Suprapubic skin (tissue), 4 donors: ENCODE data around the gene IQGAP3. TPM values are rescaled to one million over a fixed set of nuclear protein-coding genes. Genes with fewer than 3 reads are reported as not detected.
A peak's percentile ranks its signal among the peaks of the same experiment; 100 is the strongest.

Experiments
- DNase-seq, 2 donors: peaks; one replicate each; pipeline ENCODE4 v3.0.0-alpha.2; 2019; ENCODE audit warnings: low spot score in 2 of 2
- H3K27ac ChIP-seq: fragments of 200-600 bp; sonication (generic); one replicate; pipeline ENCODE4 v1.5.1; 2019
- H3K27me3 ChIP-seq: fragments of 200-600 bp; sonication (generic); one replicate; pipeline ENCODE4 v1.5.1; 2019
- H3K36me3 ChIP-seq: fragments of 200-600 bp; sonication (generic); one replicate; pipeline ENCODE4 v1.5.1; 2019
- H3K4me1 ChIP-seq: fragments of 200-600 bp; sonication (generic); one replicate; pipeline ENCODE4 v1.5.1; 2019
- H3K4me3 ChIP-seq: fragments of 200-600 bp; sonication (generic); one replicate; pipeline ENCODE4 v1.5.1; 2019; ENCODE audit warnings: mild to moderate bottlenecking
- H3K9me3 ChIP-seq: fragments of 200-600 bp; sonication (generic); one replicate; pipeline ENCODE4 v1.5.1; 2019
- EP300 ChIP-seq: sonication (generic); formaldehyde crosslinking; IDR thresholded peaks from one replicate; pipeline ENCODE4 v1.6.1; 2017; ENCODE audit warnings: antibody characterized with exemption
- POLR2A ChIP-seq, 2 donors: fragments of 450-650 bp; IDR thresholded peaks; one replicate each; pipeline ENCODE4 v1.6.1; 2017; ENCODE audit warnings: antibody characterized with exemption in 2 of 2, mild to moderate bottlenecking in 2 of 2, moderate library complexity in 2 of 2
- POLR2AphosphoS5 ChIP-seq, 3 donors: sonication (generic); formaldehyde crosslinking; IDR thresholded peaks; one replicate each; pipeline ENCODE4 v1.6.1; 2017; ENCODE audit warnings: antibody characterized with exemption in 3 of 3
- WGBS: methylation state at CpG from one replicate; pipeline ENCODE4 v1.1.5; 2018; 5-methylcytosine and 5-hydroxymethylcytosine counted together
- total RNA-seq, 4 donors: library from RNA; depleted of rRNA; stranded (reverse); fragments of >200 nt; gene quantifications; one replicate each; pipeline ENCODE4 v1.1.0, GENCODE V29; 2016
- TF ChIP-seq, protein P1 (sequence below), 2 donors: fragments of 200-600 bp in 1 of 2; fragments of 450-650 bp in 1 of 2; sonication (generic) in 1 of 2; IDR thresholded peaks; one replicate each; pipeline ENCODE4 v1.5.1; 2016 to 2019; ENCODE audit warnings: antibody characterized with exemption in 2 of 2, mild to moderate bottlenecking in 1 of 2, moderate library complexity in 1 of 2

IQGAP3 gene, protein sequence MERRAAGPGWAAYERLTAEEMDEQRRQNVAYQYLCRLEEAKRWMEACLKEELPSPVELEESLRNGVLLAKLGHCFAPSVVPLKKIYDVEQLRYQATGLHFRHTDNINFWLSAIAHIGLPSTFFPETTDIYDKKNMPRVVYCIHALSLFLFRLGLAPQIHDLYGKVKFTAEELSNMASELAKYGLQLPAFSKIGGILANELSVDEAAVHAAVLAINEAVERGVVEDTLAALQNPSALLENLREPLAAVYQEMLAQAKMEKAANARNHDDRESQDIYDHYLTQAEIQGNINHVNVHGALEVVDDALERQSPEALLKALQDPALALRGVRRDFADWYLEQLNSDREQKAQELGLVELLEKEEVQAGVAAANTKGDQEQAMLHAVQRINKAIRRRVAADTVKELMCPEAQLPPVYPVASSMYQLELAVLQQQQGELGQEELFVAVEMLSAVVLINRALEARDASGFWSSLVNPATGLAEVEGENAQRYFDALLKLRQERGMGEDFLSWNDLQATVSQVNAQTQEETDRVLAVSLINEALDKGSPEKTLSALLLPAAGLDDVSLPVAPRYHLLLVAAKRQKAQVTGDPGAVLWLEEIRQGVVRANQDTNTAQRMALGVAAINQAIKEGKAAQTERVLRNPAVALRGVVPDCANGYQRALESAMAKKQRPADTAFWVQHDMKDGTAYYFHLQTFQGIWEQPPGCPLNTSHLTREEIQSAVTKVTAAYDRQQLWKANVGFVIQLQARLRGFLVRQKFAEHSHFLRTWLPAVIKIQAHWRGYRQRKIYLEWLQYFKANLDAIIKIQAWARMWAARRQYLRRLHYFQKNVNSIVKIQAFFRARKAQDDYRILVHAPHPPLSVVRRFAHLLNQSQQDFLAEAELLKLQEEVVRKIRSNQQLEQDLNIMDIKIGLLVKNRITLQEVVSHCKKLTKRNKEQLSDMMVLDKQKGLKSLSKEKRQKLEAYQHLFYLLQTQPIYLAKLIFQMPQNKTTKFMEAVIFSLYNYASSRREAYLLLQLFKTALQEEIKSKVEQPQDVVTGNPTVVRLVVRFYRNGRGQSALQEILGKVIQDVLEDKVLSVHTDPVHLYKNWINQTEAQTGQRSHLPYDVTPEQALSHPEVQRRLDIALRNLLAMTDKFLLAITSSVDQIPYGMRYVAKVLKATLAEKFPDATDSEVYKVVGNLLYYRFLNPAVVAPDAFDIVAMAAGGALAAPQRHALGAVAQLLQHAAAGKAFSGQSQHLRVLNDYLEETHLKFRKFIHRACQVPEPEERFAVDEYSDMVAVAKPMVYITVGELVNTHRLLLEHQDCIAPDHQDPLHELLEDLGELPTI (N-terminal part only)
- 1 to 10 TPM; 2.2 to 5.7 (median 4.5) TPM for total RNA-seq

DNA sequence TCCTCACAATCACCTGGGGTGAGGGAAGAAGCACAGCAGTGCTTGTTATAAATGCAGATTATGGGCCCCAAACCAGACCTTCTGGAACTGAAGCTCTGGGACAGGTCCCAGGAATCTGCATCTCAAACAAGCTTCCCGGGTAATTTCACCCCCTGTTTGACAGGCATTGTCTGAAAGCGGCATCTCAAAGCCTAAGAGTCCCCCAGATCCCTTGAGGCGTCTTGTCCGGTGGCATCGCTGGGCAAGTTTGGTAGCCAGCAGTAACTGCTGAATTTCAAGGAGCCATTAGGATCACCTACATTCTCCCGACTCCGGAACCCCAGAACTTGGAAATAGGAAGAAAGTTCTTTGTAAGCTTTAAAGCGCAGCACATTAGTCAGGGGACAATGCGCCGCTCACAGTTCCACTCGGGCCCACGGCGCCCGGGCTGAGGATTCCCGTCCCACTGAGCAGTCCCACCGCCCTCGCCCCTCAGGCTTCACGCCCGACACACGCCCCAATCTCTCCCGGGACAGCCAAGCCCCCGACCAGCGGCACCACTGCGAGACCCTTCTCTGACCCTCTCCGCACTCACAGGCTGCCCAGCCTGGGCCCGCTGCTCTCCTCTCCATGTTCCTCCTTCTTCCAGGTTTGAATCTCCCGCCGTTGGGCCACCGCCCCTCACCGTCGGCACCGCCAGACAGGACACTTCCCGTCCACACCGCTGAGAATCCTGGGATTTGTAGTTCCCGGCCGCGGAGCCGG, at the start of gene IQGAP3:
IQGAP3 (minus strand) TSS at position 647 of the 744 bp plus-strand sequence; CDS start at position 611, 36 bp downstream.
- Histone ChIP-seq H3K4me3 (peak within 1 kb of the TSS; percentile 55), H3K27me3 (no peaks in the 10 kb centered on the region), H3K27ac (no peak within 1 kb of the TSS), H3K4me1 (peaks cover 14% of the 10 kb centered on the region), H3K36me3 (no peaks in the 10 kb centered on the region), H3K9me3 (no peaks in the 10 kb centered on the region)
- peak in 1 of 3 donors; percentile 82 for TF ChIP-seq POLR2AphosphoS5 (IDR thresholded peaks at IDR 0.05)
- TF ChIP-seq, protein P1, sequence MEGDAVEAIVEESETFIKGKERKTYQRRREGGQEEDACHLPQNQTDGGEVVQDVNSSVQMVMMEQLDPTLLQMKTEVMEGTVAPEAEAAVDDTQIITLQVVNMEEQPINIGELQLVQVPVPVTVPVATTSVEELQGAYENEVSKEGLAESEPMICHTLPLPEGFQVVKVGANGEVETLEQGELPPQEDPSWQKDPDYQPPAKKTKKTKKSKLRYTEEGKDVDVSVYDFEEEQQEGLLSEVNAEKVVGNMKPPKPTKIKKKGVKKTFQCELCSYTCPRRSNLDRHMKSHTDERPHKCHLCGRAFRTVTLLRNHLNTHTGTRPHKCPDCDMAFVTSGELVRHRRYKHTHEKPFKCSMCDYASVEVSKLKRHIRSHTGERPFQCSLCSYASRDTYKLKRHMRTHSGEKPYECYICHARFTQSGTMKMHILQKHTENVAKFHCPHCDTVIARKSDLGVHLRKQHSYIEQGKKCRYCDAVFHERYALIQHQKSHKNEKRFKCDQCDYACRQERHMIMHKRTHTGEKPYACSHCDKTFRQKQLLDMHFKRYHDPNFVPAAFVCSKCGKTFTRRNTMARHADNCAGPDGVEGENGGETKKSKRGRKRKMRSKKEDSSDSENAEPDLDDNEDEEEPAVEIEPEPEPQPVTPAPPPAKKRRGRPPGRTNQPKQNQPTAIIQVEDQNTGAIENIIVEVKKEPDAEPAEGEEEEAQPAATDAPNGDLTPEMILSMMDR (IDR thresholded peaks at IDR 0.05) = no peak
- peak; percentile 86 to 89 for DNase-seq
- WGBS = under 1% methylated on average over 27 of the region's 38 CpGs

DNA sequence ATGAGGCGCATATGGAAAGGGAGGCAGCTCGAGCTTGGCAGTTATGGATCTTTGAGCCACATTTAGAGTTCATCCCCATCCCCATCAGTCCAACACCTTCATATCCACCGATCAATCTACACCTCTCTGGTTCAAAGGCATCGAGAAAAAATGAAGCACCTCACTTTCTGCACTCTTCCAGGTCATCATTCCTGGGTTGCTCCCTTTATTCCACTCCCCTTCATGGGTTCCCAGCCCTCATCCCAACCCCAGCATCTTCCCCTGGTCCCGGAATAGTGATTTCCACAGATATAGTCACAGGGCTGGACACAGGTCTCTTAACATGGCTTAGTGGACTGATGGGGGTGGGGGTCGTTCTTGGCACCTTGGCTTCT, 47.2 kb upstream of the IQGAP3 start:
- peaks cover 69% of the 10 kb centered on the region for H3K27me3 ChIP-seq
- no peak for TF ChIP-seq POLR2A (IDR thresholded peaks at IDR 0.05)
- no peak for TF ChIP-seq EP300
- TF ChIP-seq POLR2AphosphoS5 (IDR thresholded peaks at IDR 0.05) = no peak
- TF ChIP-seq, protein P1 (IDR thresholded peaks at IDR 0.05) = no peak
- H3K4me3 ChIP-seq = no peak overlapping the region
- peaks cover 10% of the 10 kb centered on the region for H3K4me1 ChIP-seq
- WGBS = 21% methylated on average over 6 of the region's 6 CpGs
- DNase-seq = no peak
- H3K36me3 ChIP-seq = no peaks in the 10 kb centered on the region
- H3K9me3 ChIP-seq = no peaks in the 10 kb centered on the region
- no peak overlapping the region for H3K27ac ChIP-seq

DNA sequence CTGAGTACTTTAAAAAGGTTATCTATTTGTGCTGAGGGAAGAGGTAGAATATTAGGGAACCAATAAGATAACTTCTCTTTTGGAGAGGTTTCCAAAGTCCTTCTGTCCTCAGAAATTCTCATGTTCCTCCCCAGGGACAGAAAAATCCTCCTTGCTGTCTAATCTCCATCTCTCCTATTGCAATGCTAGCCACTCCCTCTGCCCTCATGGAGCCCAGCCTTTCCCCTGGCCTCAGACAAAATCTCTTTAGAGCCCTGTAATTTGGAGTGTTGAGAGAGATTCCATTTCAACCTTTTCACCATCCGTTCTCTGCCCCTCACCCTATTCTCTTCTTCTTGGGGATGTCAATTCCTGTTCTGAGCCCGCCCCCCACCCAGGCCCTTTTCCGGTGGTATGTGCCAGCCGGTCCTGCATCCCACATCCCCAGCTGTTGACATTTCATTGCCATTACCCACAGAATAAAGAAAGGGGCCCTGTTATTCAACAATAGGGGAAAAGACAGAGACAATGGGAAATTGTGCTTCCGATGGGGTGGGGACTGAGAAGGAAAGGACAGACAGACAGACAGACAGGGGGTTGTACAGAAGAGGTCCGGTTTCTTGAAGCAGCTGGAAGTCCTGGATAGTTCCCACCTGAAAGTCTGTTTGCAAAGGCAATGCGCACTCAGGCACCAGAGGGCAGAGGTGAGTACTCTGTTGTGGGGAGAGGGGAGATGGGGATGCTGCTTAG, 46.7 kb upstream of the IQGAP3 start, which contains the start of gene HAPLN2:
HAPLN2 (plus strand) TSS at position 563 of the 729 bp plus-strand sequence. CDS start 4,076 bp downstream, outside the sequence.
- no peak for DNase-seq
- H3K4me1 ChIP-seq = peaks cover 4% of the 10 kb centered on the region
- H3K27ac ChIP-seq = no peak within 1 kb of the TSS
- TF ChIP-seq, protein P1 (IDR thresholded peaks at IDR 0.05) = peak in 1 of 2 donors; percentile 22
- TF ChIP-seq EP300 (no peak), POLR2A (IDR thresholded peaks at IDR 0.05) (no peak), POLR2AphosphoS5 (IDR thresholded peaks at IDR 0.05) (no peak)
- no peak within 1 kb of the TSS for H3K4me3 ChIP-seq
- peaks cover 64% of the 10 kb centered on the region for H3K27me3 ChIP-seq
- WGBS = 8% methylated on average over 7 of the region's 7 CpGs
- no peaks in the 10 kb centered on the region for H3K36me3 ChIP-seq
- H3K9me3 ChIP-seq = no peaks in the 10 kb centered on the region

DNA sequence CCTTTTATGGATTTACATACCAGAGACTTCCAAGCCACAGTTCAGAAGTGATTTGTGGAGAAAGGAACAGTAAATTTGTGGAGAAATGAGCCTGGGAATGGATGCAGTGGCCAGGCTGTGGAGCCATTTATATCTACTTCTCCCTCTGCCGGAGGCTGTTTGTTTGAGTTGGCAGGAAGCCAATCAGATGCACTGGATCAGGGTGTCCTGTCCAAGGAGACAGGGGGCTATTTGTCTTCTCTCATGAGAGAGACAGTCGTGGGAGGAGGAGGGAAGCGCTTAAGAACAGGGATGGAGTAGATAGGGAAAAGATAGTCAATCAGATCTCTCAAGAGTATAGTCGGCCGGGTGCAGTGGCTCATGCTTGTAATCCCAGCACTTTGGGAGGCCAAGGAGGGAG, 44.1 kb upstream of the IQGAP3 start:
- H3K4me3 ChIP-seq = no peak overlapping the region
- H3K27me3 ChIP-seq = peaks cover 51% of the 10 kb centered on the region

More for the DNA sequence above, 44.1 kb upstream of the IQGAP3 start:
- DNase-seq = no peak
- Histone ChIP-seq H3K9me3 (no peaks in the 10 kb centered on the region), H3K36me3 (no peaks in the 10 kb centered on the region), H3K4me1 (no peaks in the 10 kb centered on the region), H3K27ac (no peak overlapping the region)
- TF ChIP-seq POLR2A (IDR thresholded peaks at IDR 0.05) (no peak), EP300 (no peak), POLR2AphosphoS5 (IDR thresholded peaks at IDR 0.05) (no peak)
- TF ChIP-seq, protein P1 (IDR thresholded peaks at IDR 0.05) = no peak
- WGBS = 12% methylated on average over 5 of the region's 5 CpGs
